IMR-90 (cell line): ENCODE data around the gene RMDN2. TPM values are rescaled to one million over a fixed set of nuclear protein-coding genes. Genes with fewer than 3 reads are reported as not detected.

ENCODE experiments used
- ATAC-seq: fragments of 200-7000 bp; cut with Tn5 transposase; 2 replicates; pipeline ENCODE4 v1.9.1; 2020; ENCODE audit warnings: low read depth, mild to moderate bottlenecking, moderate library complexity
- BruUV-seq: library from RNA; stranded (reverse); fragments of 400-500 nt; replicated peaks from 2 replicates; lab custom pipeline; 2021; lab: Mats Ljungman, UMichigan
- CTCF ChIA-PET: fragments of 300-600 bp; formaldehyde crosslinking; extraction: SDS; loops from one replicate; lab custom pipeline; 2021; ENCODE audit warnings: antibody characterized with exemption; lab: Yijun Ruan, JAX
- POLR2A ChIA-PET: fragments of 300-600 bp; sonication (Branson Sonifier 250); formaldehyde crosslinking; loops from one replicate; lab custom pipeline; 2022; ENCODE audit warnings: antibody characterized with exemption; ENCODE audit not compliant: unreplicated experiment; lab: Charles Lee
- DNase-seq: peaks from one replicate; pipeline ENCODE4 v3.0.0; 2013
- H2AFZ ChIP-seq: replicated peaks from 2 replicates; pipeline ENCODE3; 2013; ENCODE audit warnings: low read length, mild to moderate bottlenecking; ENCODE audit not compliant: poor library complexity
- H2AK5ac ChIP-seq: 2 replicates; pipeline ENCODE4 v1.6.1; 2013; ENCODE audit warnings: low read depth, low read length, inconsistent platforms
- H2AK9ac ChIP-seq: replicated peaks from 2 replicates; pipeline ENCODE3; 2013; ENCODE audit warnings: mild to moderate bottlenecking, low read depth, low read length, moderate library complexity; ENCODE audit not compliant: poor library complexity
- H2BK120ac ChIP-seq: 2 replicates; pipeline ENCODE4 v1.6.1; 2013; ENCODE audit warnings: low read depth, low read length, inconsistent platforms
- H2BK15ac ChIP-seq: 3 replicates; pipeline ENCODE4 v1.6.1; 2013; ENCODE audit warnings: low read depth, low read length, inconsistent platforms
- H2BK20ac ChIP-seq: 2 replicates; pipeline ENCODE4 v1.6.1; 2013; ENCODE audit warnings: low read depth, mild to moderate bottlenecking, inconsistent platforms, low read length, moderate library complexity
- H2BK5ac ChIP-seq: 2 replicates; pipeline ENCODE4 v1.6.1; 2013; ENCODE audit warnings: mild to moderate bottlenecking, low read depth, low read length, inconsistent platforms; ENCODE audit not compliant: poor library complexity, severe bottlenecking
- H3K14ac ChIP-seq: replicated peaks from 2 replicates; pipeline ENCODE4 v1.6.1; 2013; ENCODE audit warnings: low read depth, low read length, inconsistent platforms
- H3K18ac ChIP-seq: 2 replicates; pipeline ENCODE4 v1.6.1; 2013; ENCODE audit warnings: low read depth, low read length, control low read depth
- H3K23ac ChIP-seq: 2 replicates; pipeline ENCODE4 v1.6.1; 2013; ENCODE audit warnings: low read depth, low read length, inconsistent platforms
- H3K27ac ChIP-seq: 2 replicates; pipeline ENCODE4 v1.5.1; 2013; ENCODE audit warnings: mild to moderate bottlenecking, control low read depth, low read length; ENCODE audit not compliant: insufficient read depth
- H3K27me3 ChIP-seq: 2 replicates; pipeline ENCODE4 v1.6.1; 2013; ENCODE audit warnings: low read length; ENCODE audit not compliant: control insufficient read depth, insufficient read depth
- H3K36me3 ChIP-seq: 2 replicates; pipeline ENCODE4 v1.6.1; 2013; ENCODE audit warnings: low read length, mixed read lengths; ENCODE audit not compliant: control insufficient read depth, insufficient read depth
- H3K4ac ChIP-seq: 2 replicates; pipeline ENCODE4 v1.6.1; 2013; ENCODE audit warnings: low read depth, low read length, inconsistent platforms
- H3K4me1 ChIP-seq: 2 replicates; pipeline ENCODE4 v1.6.1; 2013; ENCODE audit warnings: low read length, mixed read lengths; ENCODE audit not compliant: control insufficient read depth, insufficient read depth
- H3K4me2 ChIP-seq: 2 replicates; pipeline ENCODE4 v1.6.1; 2013; ENCODE audit warnings: low read depth, mild to moderate bottlenecking, control low read depth, low read length, moderate library complexity
- H3K4me3 ChIP-seq: 2 replicates; pipeline ENCODE4 v1.5.1; 2013; ENCODE audit warnings: low read depth, mild to moderate bottlenecking, control low read depth, low read length, moderate library complexity; ENCODE audit not compliant: insufficient read depth
- H3K56ac ChIP-seq: 2 replicates; pipeline ENCODE4 v1.6.1; 2013; ENCODE audit warnings: low read length, inconsistent platforms; ENCODE audit not compliant: insufficient read depth; ENCODE audit errors: extremely low read depth
- H3K79me1 ChIP-seq, 2 experiments: 2 replicates each; pipeline ENCODE4 v1.6.1; 2013; ENCODE audit warnings: low read length in 2 of 2, inconsistent platforms in 1 of 2, low read depth in 1 of 2
- H3K9ac ChIP-seq: 2 replicates; pipeline ENCODE4 v1.6.1; 2013; ENCODE audit warnings: low read depth, low read length, control low read depth
- H3K9me1 ChIP-seq: 2 replicates; pipeline ENCODE4 v1.6.1; 2013; ENCODE audit warnings: low read length, inconsistent platforms; ENCODE audit not compliant: insufficient read depth
- H3K9me3 ChIP-seq: 2 replicates; pipeline ENCODE4 v1.6.1; 2013; ENCODE audit warnings: low read length; ENCODE audit not compliant: control insufficient read depth, insufficient read depth
- H4K20me1 ChIP-seq: 2 replicates; pipeline ENCODE4 v1.6.1; 2013; ENCODE audit warnings: low read length, inconsistent platforms; ENCODE audit not compliant: insufficient read depth
- H4K5ac ChIP-seq: 2 replicates; pipeline ENCODE4 v1.6.1; 2013; ENCODE audit warnings: mild to moderate bottlenecking, low read depth, low read length, control low read depth
- H4K8ac ChIP-seq, 2 experiments: 2 replicates each; pipeline ENCODE4 v1.6.1; 2013; ENCODE audit warnings: low read depth in 2 of 2, low read length in 2 of 2, control low read depth in 1 of 2, inconsistent platforms in 1 of 2
- H4K91ac ChIP-seq: 2 replicates; pipeline ENCODE4 v1.6.1; 2013; ENCODE audit warnings: low read depth, low read length, inconsistent platforms; ENCODE audit not compliant: insufficient read depth
- CEBPB ChIP-seq: IDR thresholded peaks from 2 replicates; pipeline ENCODE4 v1.6.1; 2012; ENCODE audit warnings: low read depth, low read length, improper control_type of control experiment
- MAFK ChIP-seq: IDR thresholded peaks from 2 replicates; pipeline ENCODE4 v1.6.1; 2012; ENCODE audit warnings: low read depth, low read length, improper control_type of control experiment
- MAZ ChIP-seq: IDR thresholded peaks from 2 replicates; pipeline ENCODE4 v1.6.1; 2012; ENCODE audit warnings: low read depth, mild to moderate bottlenecking, low read length, improper control_type of control experiment, moderate library complexity, borderline replicate concordance
- MXI1 ChIP-seq: IDR thresholded peaks from 2 replicates; pipeline ENCODE4 v1.6.1; 2012; ENCODE audit warnings: low read depth, mild to moderate bottlenecking, low read length, moderate library complexity, borderline replicate concordance
- NFE2L2 ChIP-seq: fragments of 150-350 bp; IDR thresholded peaks from 2 replicates; pipeline ENCODE4 v1.6.1; 2016; ENCODE audit warnings: low read depth, mild to moderate bottlenecking, low read length
- POLR2A ChIP-seq: IDR thresholded peaks from 2 replicates; pipeline ENCODE4 v1.6.1; 2012; ENCODE audit warnings: mild to moderate bottlenecking, low read depth, low read length
- RAD21 ChIP-seq: IDR thresholded peaks from 2 replicates; pipeline ENCODE4 v1.6.1; 2012; ENCODE audit warnings: low read length, improper control_type of control experiment
- RCOR1 ChIP-seq: IDR thresholded peaks from 2 replicates; pipeline ENCODE4 v1.6.1; 2012; ENCODE audit warnings: mild to moderate bottlenecking, low read length, improper control_type of control experiment; ENCODE audit not compliant: insufficient replicate concordance
- RFX5 ChIP-seq: IDR thresholded peaks from 2 replicates; pipeline ENCODE4 v1.8.0; 2012; ENCODE audit warnings: low read depth, mild to moderate bottlenecking, low read length, moderate library complexity
- SMC3 ChIP-seq: fragments of 150-350 bp; IDR thresholded peaks from 2 replicates; pipeline ENCODE4 v1.6.1; 2016; ENCODE audit warnings: low read depth, mild to moderate bottlenecking, antibody characterized with exemption, low read length, moderate library complexity
- WGBS, 2 experiments: methylation state at CpG; one replicate each; pipeline versions ENCODE4 v1.1.5 to v1.1.7; 2013; ENCODE audit warnings: missing lambda C conversion rate in 2 of 2; ENCODE audit not compliant: insufficient read length in 1 of 2; ENCODE audit errors: extremely low coverage in 2 of 2; 5-methylcytosine and 5-hydroxymethylcytosine counted together
- dilution Hi-C: fragments of 300-500 bp; cut with HindIII; formaldehyde crosslinking; loops from one replicate; pipeline ENCODE4 v1.14.3; 2018; ENCODE audit warnings: low sequenced_read_pairs; ENCODE audit not compliant: unreplicated experiment
- in situ Hi-C: fragments of 300-500 bp; cut with MboI; formaldehyde crosslinking; loops from 3 replicates; pipeline ENCODE4 v1.14.3; 2019; ENCODE audit warnings: low sequenced_read_pairs, inconsistent platforms, mixed read lengths
- intact Hi-C: fragments of 100-400 bp; cut with micrococcal nuclease; formaldehyde crosslinking; loops from 2 replicates; pipeline ENCODE4 v1.10.0; 2022
- polyA plus RNA-seq, 3 experiments: library from polyadenylated mRNA; depleted of rRNA; stranded (reverse); fragments of >200 nt; gene quantifications; 2 replicates each; pipeline ENCODE4 v1.2.3, GENCODE V29; 2012; ENCODE audit warnings: low replicate concordance in 1 of 3
- total RNA-seq: library from RNA; depleted of rRNA; stranded (reverse); fragments of >200 nt; gene quantifications from 2 replicates; pipeline ENCODE4 v1.2.3, GENCODE V29; 2012
- TF ChIP-seq, protein P1 (sequence below): conservative IDR thresholded peaks from 2 replicates; pipeline ENCODE4 v1.5.1; 2012; ENCODE audit warnings: mild to moderate bottlenecking, low read depth, low read length, improper control_type of control experiment

The RMDN2 gene
- total and polyA plus RNA-seq, 2 of the 4 experiments (the other 2 are of a cell fraction), result 2.3 to 3.0 TPM

DNA sequence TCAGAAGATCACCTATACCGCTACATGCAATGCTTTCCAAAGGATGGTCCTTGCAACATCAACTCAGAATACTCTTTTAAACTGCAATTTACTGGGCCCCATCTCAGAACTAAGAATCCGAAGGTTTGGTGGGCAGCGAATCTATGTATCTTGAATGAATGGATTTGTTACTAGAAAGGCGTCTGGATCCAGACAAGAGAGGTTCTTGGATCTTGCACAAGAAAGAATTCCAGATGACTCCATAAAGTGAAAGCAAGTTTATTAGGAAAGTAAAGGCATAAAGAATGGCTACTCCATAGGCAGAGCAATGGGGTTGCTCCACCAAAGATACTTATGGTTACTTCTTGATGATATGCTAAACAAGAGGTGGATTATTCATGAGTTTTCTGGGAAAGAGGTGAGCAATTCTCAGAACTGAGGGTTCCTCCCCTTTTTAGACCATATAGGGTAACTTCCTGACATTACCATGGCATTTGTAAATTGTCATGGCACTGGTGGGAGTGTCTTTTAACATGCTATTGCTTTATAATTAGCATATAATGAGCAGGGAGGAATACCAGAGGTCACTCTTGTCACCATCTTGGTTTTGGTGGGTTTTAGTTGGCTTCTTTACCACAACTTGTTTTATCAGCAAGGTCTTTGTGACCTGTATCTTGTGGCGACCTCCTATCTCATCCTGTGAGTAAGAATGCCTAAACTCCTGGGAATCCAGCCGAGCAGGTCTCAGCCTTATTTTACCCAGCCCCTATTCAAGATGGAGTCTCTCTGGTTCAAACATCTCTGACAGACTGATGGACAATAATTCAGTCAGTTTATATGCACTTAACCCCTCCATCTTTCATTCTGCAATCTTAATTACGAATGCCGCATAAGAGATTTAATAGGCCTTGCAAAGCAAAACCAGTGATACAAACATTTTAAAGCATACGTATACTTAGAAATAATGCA is 7.5 kb upstream of the RMDN2 start:
- Histone ChIP-seq H4K8ac (no peak overlapping the region), H3K23ac (no peak overlapping the region), H3K9ac (no peak overlapping the region; the same call in 1 of the 2 replicates), H2AFZ (no peak overlapping the region), H3K27me3 (no peaks in the 10 kb centered on the region), H4K5ac (no peak overlapping the region), H3K4ac (no peak overlapping the region), H3K79me1 (0 out of 4 replicates have a peak, but pooled peaks cover 0 to 5% of the 10 kb centered on the region in 2 experiments), H3K9me1 (peaks cover 3% of the 10 kb centered on the region; the same call in 1 of the 2 replicates), H3K14ac (no peak overlapping the region; the same call in 1 of the 2 replicates), H3K56ac (no peak overlapping the region), H4K20me1 (no peaks in the 10 kb centered on the region), H2AK5ac (no peak overlapping the region), H2AK9ac (no peak overlapping the region), H3K4me1 (peaks cover 7% of the 10 kb centered on the region), H2BK20ac (0 out of 2 replicates have a peak overlapping the region, but pooled peaks have one; percentile 8), H3K27ac (no peak overlapping the region), H3K18ac (peak overlapping the region; percentile 31; the same call in 1 of the 2 replicates), H3K4me3 (no peak overlapping the region), H3K9me3 (no peaks in the 10 kb centered on the region), H3K36me3 (no peaks in the 10 kb centered on the region), H3K4me2 (peak overlapping the region; percentile 35; the same call in 1 of the 2 replicates), H2BK120ac (peak overlapping the region; percentile 1; the same call in 1 of the 2 replicates), H2BK5ac (peak overlapping the region; percentile 64), H2BK15ac (0 out of 3 replicates have a peak overlapping the region, but pooled peaks have one; percentile 11), H4K91ac (peak overlapping the region; percentile 2; the same call in 1 of the 2 replicates)
- CTCF ChIA-PET, result no interaction called here
- dilution Hi-C loops (no loop called here), in situ Hi-C loops (no loop called here), intact Hi-C loops (no loop called here)
- no TSS peak for BruUV-seq
- POLR2A ChIA-PET, result no interaction called here
- ATAC-seq, result no peak
- no peak for DNase-seq
- WGBS, 2 experiments, result no CpG with 5 or more reads among the region's 9 CpGs
- TF ChIP-seq RFX5 (no peak), CEBPB (no peak), MAZ (no peak), POLR2A (no peak), NFE2L2 (no peak), SMC3 (no peak), RCOR1 (no peak), MXI1 (no peak), RAD21 (no peak), MAFK (no peak)
- TF ChIP-seq, protein P1, sequence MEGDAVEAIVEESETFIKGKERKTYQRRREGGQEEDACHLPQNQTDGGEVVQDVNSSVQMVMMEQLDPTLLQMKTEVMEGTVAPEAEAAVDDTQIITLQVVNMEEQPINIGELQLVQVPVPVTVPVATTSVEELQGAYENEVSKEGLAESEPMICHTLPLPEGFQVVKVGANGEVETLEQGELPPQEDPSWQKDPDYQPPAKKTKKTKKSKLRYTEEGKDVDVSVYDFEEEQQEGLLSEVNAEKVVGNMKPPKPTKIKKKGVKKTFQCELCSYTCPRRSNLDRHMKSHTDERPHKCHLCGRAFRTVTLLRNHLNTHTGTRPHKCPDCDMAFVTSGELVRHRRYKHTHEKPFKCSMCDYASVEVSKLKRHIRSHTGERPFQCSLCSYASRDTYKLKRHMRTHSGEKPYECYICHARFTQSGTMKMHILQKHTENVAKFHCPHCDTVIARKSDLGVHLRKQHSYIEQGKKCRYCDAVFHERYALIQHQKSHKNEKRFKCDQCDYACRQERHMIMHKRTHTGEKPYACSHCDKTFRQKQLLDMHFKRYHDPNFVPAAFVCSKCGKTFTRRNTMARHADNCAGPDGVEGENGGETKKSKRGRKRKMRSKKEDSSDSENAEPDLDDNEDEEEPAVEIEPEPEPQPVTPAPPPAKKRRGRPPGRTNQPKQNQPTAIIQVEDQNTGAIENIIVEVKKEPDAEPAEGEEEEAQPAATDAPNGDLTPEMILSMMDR, result no peak
